A549 (cell line): Measurements from ENCODE around the gene IL22. TPM values are rescaled to one million over a fixed set of nuclear protein-coding genes. Genes with fewer than 3 reads are reported as not detected.

ENCODE experiments used
- ATAC-seq, 2 experiments: fragments of 200-7000 bp in 1 of 2; fragments of >200 bp in 1 of 2; cut with Nextera tagmentation in 1 of 2; cut with Tn5 transposase in 1 of 2; 3 replicates each; pipeline versions ENCODE4 v1.8.0 to v1.9.1; 2018 to 2020; ENCODE audit warnings: mild to moderate bottlenecking in 1 of 2, moderate library complexity in 1 of 2
- CTCF ChIA-PET: fragments of 300-600 bp; sonication (Branson Sonifier 250); formaldehyde crosslinking; extraction: SDS; loops from one replicate; lab custom pipeline; 2021; ENCODE audit warnings: antibody characterized with exemption, inconsistent platforms; lab: Yijun Ruan, JAX
- POLR2A ChIA-PET: fragments of 350-600 bp; formaldehyde crosslinking; extraction: SDS; loops from one replicate; lab custom pipeline; 2021; ENCODE audit warnings: antibody characterized with exemption, inconsistent platforms; lab: Yijun Ruan, JAX
- DNase-seq, 2 experiments: peaks; one replicate each; pipeline versions ENCODE4 v3.0.0 to v3.0.0-alpha.2; 2011 to 2016; ENCODE audit warnings: low read depth in 1 of 2, low spot score in 1 of 2
- FAIRE-seq: peaks from 2 replicates; lab custom pipeline; 2011; peaks lifted over from hg19 to GRCh38; lab: Jason Lieb, UNC
- H3K27ac ChIP-seq, 2 experiments: fragments of >200 bp; sonication (Bioruptor Twin); formaldehyde crosslinking; 3 replicates each; pipeline ENCODE4 v1.5.1; 2016 to 2017
- H3K4me1 ChIP-seq: fragments of >200 bp; sonication (Bioruptor Twin); formaldehyde crosslinking; 3 replicates; pipeline ENCODE4 v1.6.1; 2016
- H3K4me2 ChIP-seq: fragments of >200 bp; sonication (Bioruptor Twin); formaldehyde crosslinking; 3 replicates; pipeline ENCODE4 v1.6.1; 2016
- H3K4me3 ChIP-seq: fragments of >200 bp; sonication (Bioruptor Twin); formaldehyde crosslinking; 3 replicates; pipeline ENCODE4 v1.5.1; 2016
- H3K9me3 ChIP-seq: fragments of >200 bp; sonication (Bioruptor Twin); formaldehyde crosslinking; 3 replicates; pipeline ENCODE4 v1.6.1; 2016
- BCL3 ChIP-seq: fragments of >200 bp; sonication (Bioruptor Twin); formaldehyde crosslinking; IDR thresholded peaks from 3 replicates; pipeline ENCODE4 v1.6.1; 2016
- BHLHE40 ChIP-seq: IDR thresholded peaks from 2 replicates; pipeline ENCODE4 v1.6.1; 2012; ENCODE audit warnings: low read depth, low read length, inconsistent platforms
- CBX2 ChIP-seq: fragments of 200-600 bp; sonication (generic); IDR thresholded peaks from 2 replicates; pipeline ENCODE4 v1.6.1; 2016; ENCODE audit warnings: low read depth, mild to moderate bottlenecking, borderline replicate concordance
- CEBPB ChIP-seq, 2 experiments: fragments of >200 bp in 1 of 2; sonication (Bioruptor Twin) in 1 of 2; formaldehyde crosslinking in 1 of 2; IDR thresholded peaks; 2 replicates each; pipeline ENCODE4 v1.6.1; 2012 to 2016
- CTCF ChIP-seq: fragments of >200 bp; sonication (Bioruptor Twin); formaldehyde crosslinking; IDR thresholded peaks from 3 replicates; pipeline ENCODE4 v1.5.1; 2016
- ELK1 ChIP-seq: fragments of 150-350 bp; IDR thresholded peaks from 2 replicates; pipeline ENCODE4 v1.6.1; 2014; ENCODE audit warnings: low read depth, mild to moderate bottlenecking, low read length
- FOSB ChIP-seq: fragments of 250-450 bp; sonication (Bioruptor Pico); IDR thresholded peaks from 2 replicates; pipeline ENCODE4 v1.5.0; 2020; ENCODE audit warnings: mild to moderate bottlenecking, moderate library complexity
- GATA3 ChIP-seq: IDR thresholded peaks from 2 replicates; pipeline ENCODE4 v1.6.1; 2012; ENCODE audit warnings: borderline replicate concordance
- HES2 ChIP-seq: fragments of >200 bp; sonication (Bioruptor Twin); formaldehyde crosslinking; IDR thresholded peaks from 2 replicates; pipeline ENCODE4 v1.6.1; 2016
- HOXA7 ChIP-seq: fragments of 250-450 bp; sonication (Bioruptor Pico); IDR thresholded peaks from 2 replicates; pipeline ENCODE4 v1.5.0; 2020; ENCODE audit warnings: mild to moderate bottlenecking, moderate library complexity
- HOXB13 ChIP-seq: fragments of 250-450 bp; sonication (Bioruptor Pico); IDR thresholded peaks from 2 replicates; pipeline ENCODE4 v1.5.0; 2020; ENCODE audit warnings: low read depth, mild to moderate bottlenecking, moderate library complexity
- HOXB5 ChIP-seq: fragments of 250-450 bp; sonication (Bioruptor Pico); IDR thresholded peaks from 2 replicates; pipeline ENCODE4 v1.5.0; 2020; ENCODE audit warnings: mild to moderate bottlenecking, moderate library complexity
- MYC ChIP-seq: IDR thresholded peaks from 2 replicates; pipeline ENCODE4 v1.6.1; 2012; ENCODE audit warnings: mild to moderate bottlenecking, inconsistent platforms, low read length, improper control_type of control experiment, borderline replicate concordance
- NFE2L2 ChIP-seq: fragments of 150-350 bp; conservative IDR thresholded peaks from 2 replicates; pipeline ENCODE4 v1.6.1; 2014; ENCODE audit warnings: low read length
- NPAS2 ChIP-seq: fragments of 250-450 bp; sonication (Bioruptor Pico); IDR thresholded peaks from 2 replicates; pipeline ENCODE4 v1.8.0; 2022; ENCODE audit warnings: mild to moderate bottlenecking, moderate library complexity, borderline replicate concordance
- NR3C1 ChIP-seq: fragments of >200 bp; sonication (Bioruptor Twin); formaldehyde crosslinking; IDR thresholded peaks from 3 replicates; pipeline ENCODE4 v1.6.1; 2017
- PHF8 ChIP-seq: fragments of 200-600 bp; sonication (generic); IDR thresholded peaks from 2 replicates; pipeline ENCODE4 v1.6.1; 2016; ENCODE audit warnings: low read depth, mild to moderate bottlenecking, antibody characterized with exemption, moderate library complexity, borderline replicate concordance
- RCOR1 ChIP-seq: fragments of 150-350 bp; IDR thresholded peaks from 2 replicates; pipeline ENCODE4 v1.6.1; 2014; ENCODE audit warnings: antibody characterized with exemption, low read length, low read depth
- RFX5 ChIP-seq: fragments of 450-650 bp; IDR thresholded peaks from 2 replicates; pipeline ENCODE4 v1.7.1; 2014; ENCODE audit warnings: antibody characterized with exemption, mild to moderate bottlenecking, moderate library complexity
- SREBF2 ChIP-seq: fragments of 450-650 bp; IDR thresholded peaks from 2 replicates; pipeline ENCODE4 v1.6.1; 2014; ENCODE audit warnings: mild to moderate bottlenecking, moderate library complexity
- TFCP2L1 ChIP-seq: fragments of 250-450 bp; sonication (Bioruptor Pico); IDR thresholded peaks from 2 replicates; pipeline ENCODE4 v1.5.0; 2021; ENCODE audit warnings: mild to moderate bottlenecking
- TP53 ChIP-seq: fragments of 250-450 bp; sonication (Bioruptor Pico); IDR thresholded peaks from 2 replicates; pipeline ENCODE4 v1.5.0; 2021; ENCODE audit warnings: mild to moderate bottlenecking, moderate library complexity
- WGBS: methylation state at CpG from one replicate; pipeline ENCODE4 v1.1.6; 2017; ENCODE audit errors: missing lambda C conversion rate; 5-methylcytosine and 5-hydroxymethylcytosine counted together
- polyA plus RNA-seq, 4 experiments: library from polyadenylated mRNA; depleted of rRNA in 3 of 4; stranded (reverse); fragments of >200 nt; fragmentation: RNase III in 1 of 4; extraction: RNeasy Plus Mini Kit Qiagen cat#74134 plus additional on column Dnase treatment in 1 of 4; gene quantifications; 2 replicates in 3 of 4; 3 replicates in 1 of 4; pipeline ENCODE4 v1.2.3, GENCODE V29; 2011 to 2017

IL22 gene
- polyA plus RNA-seq, 2 of the 4 experiments (the other 2 are of a cell fraction) = not detected

- H3K27ac ChIP-seq = no peak overlapping the region
- no peak overlapping the region for H3K4me2 ChIP-seq
- POLR2A ChIA-PET = no interaction called here
- FAIRE-seq (no peak), DNase-seq (no peak), ATAC-seq (no peak)
- H3K4me3 ChIP-seq = no peak overlapping the region
- no peaks in the 10 kb centered on the region for H3K9me3 ChIP-seq
- WGBS = 62% methylated on average over 6 of the region's 6 CpGs
- no peaks in the 10 kb centered on the region for H3K4me1 ChIP-seq
- no peak for TF ChIP-seq GATA3
- no peak for TF ChIP-seq RCOR1
- no peak for TF ChIP-seq PHF8
- no peak for TF ChIP-seq NFE2L2
- TF ChIP-seq ELK1 = no peak
- no peak for TF ChIP-seq CEBPB (IDR thresholded peaks at IDR 0.05)
- CTCF ChIA-PET = interaction anchor here (0.6 kb wide), 1 partner anchor 1540 kb away, joined by 5 read pairs; no protein-coding TSS in a partner anchor
These were observed 23.1 kb upstream of the IL22 start for GRCh38 chr12:68276402-68276930.

GRCh38 chr12:68272732-68273131, 19.3 kb upstream of the IL22 start:
- H3K4me2 ChIP-seq = no peak overlapping the region
- no peaks in the 10 kb centered on the region for H3K9me3 ChIP-seq
- ChIA-PET CTCF (interaction anchor here (0.6 to 1.6 kb wide), 4 partner anchors 13 to 1018 kb away, joined by 3 to 5 read pairs (median 4); no protein-coding TSS in a partner anchor), POLR2A (no interaction called here)
- ATAC-seq (no peak), DNase-seq (no peak), FAIRE-seq (no peak)
- H3K4me1 ChIP-seq = no peaks in the 10 kb centered on the region
- TF ChIP-seq CEBPB (IDR thresholded peaks at IDR 0.05) = no peak
- TF ChIP-seq RFX5 = no peak
- TF ChIP-seq NFE2L2 = no peak
- TF ChIP-seq NPAS2 = no peak
- TF ChIP-seq MYC = no peak
- no peak for TF ChIP-seq CBX2
- TF ChIP-seq, all 56 proteins: peak for 0
- Histone ChIP-seq H3K27ac (no peak overlapping the region), H3K4me3 (no peak overlapping the region)

GRCh38 chr12:68271346-68271745, 17.9 kb upstream of the IL22 start:
- no peak for ATAC-seq
- Histone ChIP-seq H3K27ac (no peak overlapping the region), H3K4me1 (no peaks in the 10 kb centered on the region), H3K4me2 (no peak overlapping the region), H3K4me3 (no peak overlapping the region), H3K9me3 (no peaks in the 10 kb centered on the region)
- POLR2A ChIA-PET = no interaction called here
- DNase-seq = no peak
- TF ChIP-seq HOXA7 (CRISPR knock-in tag) = no peak
- TF ChIP-seq FOSB (CRISPR knock-in tag) = no peak
- no peak for TF ChIP-seq HOXB13 (CRISPR knock-in tag)
- no peak for TF ChIP-seq BCL3
- no peak for TF ChIP-seq HES2
- TF ChIP-seq RCOR1 = no peak
- TF ChIP-seq TP53 (CRISPR knock-in tag) = no peak
- no peak for TF ChIP-seq CEBPB (IDR thresholded peaks at IDR 0.05)
- TF ChIP-seq BHLHE40 = no peak
- TF ChIP-seq TFCP2L1 (CRISPR knock-in tag) = no peak
- no peak for TF ChIP-seq CTCF
- no peak for TF ChIP-seq SREBF2
- no peak for TF ChIP-seq HOXB5 (CRISPR knock-in tag)
- TF ChIP-seq NR3C1 = no peak
- TF ChIP-seq CBX2 = no peak
- CTCF ChIA-PET = interaction anchor here (1.0 to 1.6 kb wide), 3 partner anchors 11 to 231 kb away, joined by 3 to 5 read pairs (median 4); no protein-coding TSS in a partner anchor
- WGBS = 37% methylated on average over 8 of the region's 8 CpGs
- no peak for FAIRE-seq
